NCI-H2107 (cell line): ENCODE data around the gene TMEM250.
"Not testable (repeated sequence)": the region's sequence is repeated elsewhere in the genome, so short reads cannot be mapped to it uniquely, and the experiment has no call there.

Source experiments
- DNase-seq: peaks from one replicate; lab custom pipeline; 2025; lab: John Stamatoyannopoulos, UW

TMEM250 gene

DNA sequence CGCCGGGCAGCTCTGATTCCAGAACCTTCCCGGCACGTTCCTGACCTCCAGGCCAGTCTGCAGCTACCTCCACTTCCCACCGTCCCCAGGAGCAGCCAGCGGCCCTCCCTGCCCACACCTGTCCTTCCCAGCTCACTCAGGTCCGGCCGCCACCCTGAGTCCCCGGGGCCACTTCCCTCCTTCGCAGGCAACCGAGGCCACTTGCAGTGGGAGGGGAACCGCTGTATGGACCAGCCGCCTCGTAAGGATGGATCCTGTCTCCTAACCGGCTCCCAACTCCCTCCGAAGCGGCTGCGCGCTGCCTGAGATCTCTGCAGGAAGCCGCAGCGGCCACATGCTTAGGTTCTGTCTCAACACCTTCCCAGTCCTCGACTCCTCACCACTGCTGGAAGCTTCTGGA, 7.5 kb downstream of the TMEM250 start:
- no peak for DNase-seq

DNA sequence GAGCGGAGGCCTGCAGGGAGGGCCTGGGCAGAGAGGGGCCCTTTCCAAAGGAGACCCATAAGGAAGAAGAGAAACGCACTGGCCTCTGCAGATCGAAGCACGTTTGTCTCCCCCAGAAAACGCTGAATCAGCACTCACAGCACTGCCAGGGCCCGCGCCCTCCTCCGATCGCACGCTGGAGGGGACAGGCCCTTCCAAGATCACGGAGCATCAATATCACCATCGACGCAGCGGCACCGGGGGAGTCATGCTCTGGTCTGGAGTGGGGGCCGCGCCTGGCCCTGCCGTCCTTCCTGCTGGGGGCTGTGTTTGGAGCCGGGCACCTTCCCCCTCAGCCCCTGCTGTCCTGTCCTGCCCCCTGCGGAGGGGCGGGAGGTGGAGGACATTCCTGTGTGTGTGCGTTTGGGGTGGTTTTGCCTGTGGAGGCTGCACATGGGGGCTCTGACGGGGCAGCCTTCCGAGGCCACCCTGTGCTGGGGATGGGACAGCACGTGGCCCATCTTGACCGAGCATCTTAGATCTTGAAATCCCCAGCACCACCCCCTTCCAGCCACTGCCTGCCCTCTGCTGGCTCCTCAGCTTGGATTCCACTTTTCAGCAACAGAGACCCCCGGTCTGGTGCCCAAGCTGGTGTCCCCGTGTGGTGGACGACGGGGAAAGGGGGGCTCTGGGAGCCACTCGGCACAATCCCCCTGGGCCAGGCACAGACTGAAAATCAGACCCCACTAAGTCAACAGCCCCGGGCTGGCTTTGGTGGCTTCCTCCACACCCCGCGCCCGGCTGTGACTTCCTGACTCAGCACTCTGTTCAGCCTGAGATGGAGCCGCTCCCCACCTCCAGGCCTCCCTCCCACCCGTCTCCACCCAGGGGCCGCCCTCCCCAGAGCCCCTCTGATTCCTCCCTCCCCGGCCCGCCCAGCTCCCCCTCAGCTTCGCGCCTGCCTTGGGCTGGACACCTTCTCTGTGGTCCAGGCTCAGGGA, 8.3 kb downstream of the TMEM250 start:
- no peak for DNase-seq

DNA sequence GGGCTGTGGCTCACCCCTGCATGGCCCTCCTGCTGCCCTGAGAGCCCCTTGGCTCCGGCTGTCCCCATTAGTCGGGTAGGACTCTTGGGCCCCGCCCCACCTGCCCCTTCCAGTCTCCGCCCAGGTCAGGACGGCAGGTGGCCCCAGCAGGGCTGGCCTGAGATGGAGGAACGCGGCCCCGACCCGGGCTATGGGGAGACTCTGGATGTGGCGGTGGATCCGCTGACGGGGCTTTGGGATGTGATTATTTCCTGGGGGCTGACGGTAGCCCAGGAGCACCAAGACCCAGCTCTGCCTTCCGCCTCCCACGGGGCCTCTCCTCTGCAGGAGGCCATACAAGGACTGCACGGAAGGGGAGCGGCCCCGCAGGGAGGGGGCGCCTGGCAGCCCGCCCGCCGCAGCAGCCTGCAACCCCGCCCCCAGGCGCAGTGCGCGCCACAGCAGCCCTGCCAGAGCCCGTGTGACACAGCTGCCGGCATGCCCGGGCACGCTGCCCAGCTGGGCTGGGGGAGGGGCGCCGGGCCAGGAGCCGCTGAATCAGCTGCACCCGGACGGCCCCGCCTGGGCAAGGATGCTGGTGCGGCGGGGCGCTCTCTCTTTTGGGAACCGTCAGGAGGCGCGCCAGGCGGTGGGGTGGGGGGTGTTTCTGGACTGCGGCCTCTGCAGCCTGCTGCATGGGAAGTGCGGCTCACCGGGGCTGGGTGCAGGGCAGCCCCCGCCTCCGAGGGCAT, 9.2 kb downstream of the TMEM250 start:
- peak; percentile 92 for DNase-seq

DNA sequence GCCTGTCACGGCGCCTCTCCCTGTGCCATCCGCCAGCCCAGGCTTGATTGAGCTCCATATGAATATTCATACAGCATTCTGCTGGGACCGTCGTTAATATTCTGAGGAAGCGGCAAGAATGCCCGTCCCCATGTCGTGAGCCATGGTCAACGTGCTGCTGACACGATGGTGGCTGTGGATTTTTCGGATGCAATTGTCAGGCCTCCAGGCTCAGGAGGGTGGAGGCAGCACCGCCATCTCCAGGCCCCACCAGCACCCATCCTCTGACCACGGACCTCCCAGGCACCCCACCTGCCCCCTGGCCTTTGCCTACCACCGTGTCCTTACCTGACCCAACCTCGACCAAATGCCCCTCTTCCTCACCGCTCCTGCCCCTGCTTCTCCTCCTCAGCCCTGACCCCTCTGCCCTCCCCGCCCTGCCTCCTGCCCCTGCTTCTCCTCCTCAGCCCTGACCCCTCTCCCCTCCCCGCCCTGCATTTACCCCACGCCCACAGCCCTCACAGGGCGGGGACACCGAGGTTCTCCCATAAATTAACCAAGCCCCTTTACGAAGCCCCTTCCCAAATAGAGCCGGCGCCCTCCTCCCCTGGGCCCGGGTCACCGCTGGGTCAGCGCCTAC, 9.9 kb downstream of the TMEM250 start:
- no peak for DNase-seq

DNA sequence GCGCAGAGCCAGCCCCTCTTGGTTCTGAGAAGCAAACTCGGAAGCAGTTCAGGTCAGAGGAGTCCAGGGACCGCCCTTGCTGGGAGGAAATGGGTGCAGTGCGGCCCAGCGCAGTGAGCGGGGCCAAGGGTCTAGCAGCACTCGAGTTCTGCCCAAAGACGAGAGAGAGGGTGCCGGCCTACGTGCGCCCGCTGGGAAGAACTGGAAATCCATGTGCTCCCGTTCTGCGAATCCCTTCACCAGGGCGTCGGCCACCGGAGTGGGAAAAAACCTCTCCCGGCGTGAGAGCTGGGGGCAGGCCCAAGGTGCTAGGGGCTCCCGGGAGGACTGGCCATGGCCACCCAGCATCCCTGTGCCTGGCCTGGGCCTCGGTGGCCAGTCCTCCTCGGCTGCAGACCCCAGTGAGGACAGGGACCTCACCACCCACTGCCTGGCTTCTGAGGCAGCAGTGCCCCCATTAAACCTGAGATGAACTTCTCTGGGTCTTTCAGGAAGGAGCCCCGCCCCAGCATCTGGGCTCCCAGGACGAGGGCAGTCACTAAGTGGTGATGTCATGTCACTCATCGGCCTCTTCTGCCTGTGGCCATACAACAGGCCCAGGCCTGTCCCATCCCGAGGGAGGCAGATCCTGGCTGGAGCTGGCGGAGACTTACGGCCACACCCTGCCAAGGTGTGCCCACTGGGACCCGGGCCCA, 10.6 kb downstream of the TMEM250 start:
- peak; percentile 60 for DNase-seq

DNA sequence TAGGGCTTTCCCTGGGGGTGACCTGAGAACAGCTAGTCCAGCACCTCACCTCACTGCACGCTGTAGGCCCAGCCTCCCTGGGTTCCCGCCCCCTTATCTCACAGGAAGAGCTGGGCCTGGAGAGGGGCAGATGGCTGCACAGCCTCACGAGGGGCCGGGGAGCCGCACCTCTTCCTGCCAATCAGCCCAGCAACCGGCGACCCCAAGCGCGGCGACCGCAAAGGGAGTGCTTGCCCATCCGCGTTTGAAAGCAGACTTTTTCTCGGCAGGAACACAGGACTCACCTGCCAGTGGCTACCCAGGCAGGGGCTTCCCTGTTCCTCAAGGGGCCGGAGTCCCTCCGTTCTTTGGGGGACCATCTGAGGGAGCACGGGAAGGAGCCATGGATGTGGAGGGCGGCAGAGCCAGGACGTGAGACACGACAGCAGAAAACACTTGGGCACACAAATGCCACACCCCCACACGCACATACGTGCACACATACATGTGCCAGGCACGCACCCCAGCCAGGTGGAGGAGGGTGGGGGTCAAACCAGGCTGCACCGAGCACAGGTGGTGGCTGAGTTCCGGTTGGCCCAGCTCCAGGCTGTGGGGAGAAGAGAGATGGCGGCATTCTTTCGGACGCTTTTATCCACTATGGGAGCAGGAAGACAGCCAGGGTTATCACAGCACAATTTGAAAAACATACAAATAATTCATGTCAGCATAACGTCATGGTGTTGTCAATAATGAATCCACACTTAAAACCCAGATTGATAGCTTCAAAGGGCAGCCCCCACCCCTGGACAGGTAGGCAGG, 11.3 kb downstream of the TMEM250 start:
- no peak for DNase-seq

DNA sequence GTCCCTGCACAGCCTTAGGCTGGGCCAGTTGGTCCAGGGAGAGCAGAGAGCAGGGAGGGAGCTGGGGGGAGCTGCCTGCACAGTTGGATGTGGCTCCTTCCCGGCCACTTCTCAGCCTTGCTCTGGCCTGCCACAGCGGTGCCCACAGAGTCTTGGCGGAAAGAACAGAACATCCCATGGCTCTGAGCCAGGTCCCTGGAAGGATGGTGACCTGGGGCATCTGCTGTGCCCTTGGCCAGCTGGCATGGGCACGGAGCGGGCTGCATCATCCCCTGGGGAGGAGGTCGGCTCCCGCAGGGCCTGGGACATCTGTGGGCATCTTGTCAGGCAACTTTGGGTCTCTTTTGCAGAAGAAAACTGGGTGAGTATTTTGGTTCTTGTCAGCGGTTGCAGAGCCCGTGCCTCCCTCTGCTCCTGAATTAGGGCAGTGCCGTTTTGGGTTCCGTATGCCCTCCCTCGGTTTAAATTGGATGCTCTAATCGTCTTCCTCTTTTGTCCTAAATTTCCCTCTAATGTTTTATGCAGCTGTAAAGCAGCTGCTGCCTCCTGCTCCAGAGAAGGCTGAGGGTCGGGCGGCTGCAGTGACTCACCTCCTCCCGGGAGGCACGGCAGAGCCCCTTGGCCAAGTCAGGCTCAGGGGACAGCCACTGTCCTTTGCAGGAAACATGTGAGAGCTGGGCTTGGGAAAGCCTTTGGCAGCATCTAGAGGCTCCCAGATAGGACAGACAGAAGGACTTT, 13.1 kb downstream of the TMEM250 start:
- DNase-seq: no peak

DNA sequence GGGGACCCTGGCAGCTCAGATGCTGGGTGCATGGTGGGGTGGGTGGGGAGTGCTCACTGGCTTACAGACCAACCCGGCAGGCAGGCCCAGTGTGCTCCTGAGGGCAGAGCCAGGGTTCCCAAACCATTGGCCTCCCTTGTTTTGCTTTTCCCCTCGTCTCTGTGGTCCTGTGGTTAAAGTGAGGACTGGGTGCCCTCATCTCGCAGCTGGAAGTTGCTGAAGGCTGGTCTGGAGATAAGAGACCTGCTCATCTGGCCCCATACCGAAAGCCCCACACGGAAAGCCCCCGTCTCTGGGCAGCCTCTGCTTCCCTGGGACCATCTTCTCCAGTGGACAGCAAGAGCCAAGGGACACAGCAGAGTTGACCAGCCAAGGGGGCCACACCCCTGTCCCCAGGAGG, 13.8 kb downstream of the TMEM250 start:
- DNase-seq: no peak

DNA sequence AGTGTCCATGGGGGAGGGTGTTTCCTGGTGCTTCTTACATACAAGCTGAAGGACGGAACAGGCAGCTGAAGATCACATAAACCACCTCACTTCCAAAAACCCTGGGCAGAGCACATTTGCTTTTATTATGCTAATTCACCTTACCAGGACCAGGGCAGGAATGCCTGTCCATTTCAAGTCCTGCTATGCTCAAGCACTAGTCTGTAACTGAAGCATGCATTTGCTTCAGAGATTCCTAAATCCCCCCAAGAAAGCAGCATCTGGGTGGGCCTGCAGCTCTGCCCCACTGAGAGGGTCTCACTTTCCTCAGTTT, 14.2 kb downstream of the TMEM250 start:
- no peak for DNase-seq

DNA sequence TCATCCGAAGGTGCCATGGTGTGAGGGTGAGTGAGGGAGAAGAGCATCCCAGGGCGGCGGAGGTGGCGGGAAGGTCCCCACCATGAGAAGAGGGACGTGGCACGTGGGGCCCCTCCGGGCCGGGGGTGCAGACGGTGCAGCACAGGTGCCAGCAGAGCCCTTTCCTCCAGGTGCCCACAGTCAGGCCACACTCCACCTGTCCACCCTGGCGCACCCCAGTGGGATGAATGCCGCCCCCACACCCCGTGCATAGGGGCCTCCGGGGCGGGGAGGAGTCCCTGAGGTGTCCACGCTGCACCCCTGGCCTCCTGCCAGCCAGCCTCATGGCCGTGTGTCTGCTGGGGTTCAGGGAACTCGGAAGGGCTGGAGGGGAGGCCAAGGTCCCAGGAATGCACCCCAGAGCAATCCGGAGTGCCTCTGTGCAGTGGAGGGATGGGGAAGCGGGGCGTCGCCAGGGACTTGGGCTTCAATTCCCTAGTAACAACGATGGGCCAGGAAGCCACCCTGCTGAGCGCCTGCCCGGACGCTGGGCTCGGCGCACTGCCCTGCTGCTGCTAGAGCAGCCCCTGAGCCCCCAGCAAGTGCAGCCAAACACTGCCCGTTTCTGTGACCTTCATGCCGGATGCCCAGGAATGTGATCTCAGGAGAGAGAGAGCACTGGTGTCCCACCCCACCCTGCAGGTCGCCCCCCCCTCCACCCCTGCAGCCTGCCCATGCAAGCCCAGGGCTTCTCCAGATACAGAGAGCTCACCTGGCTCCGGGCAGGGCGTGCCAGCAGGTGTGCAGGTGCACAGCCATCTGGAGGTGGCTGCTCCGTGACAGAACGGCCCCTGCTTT, 14.8 kb downstream of the TMEM250 start:
- DNase-seq: peak; percentile 69

DNA sequence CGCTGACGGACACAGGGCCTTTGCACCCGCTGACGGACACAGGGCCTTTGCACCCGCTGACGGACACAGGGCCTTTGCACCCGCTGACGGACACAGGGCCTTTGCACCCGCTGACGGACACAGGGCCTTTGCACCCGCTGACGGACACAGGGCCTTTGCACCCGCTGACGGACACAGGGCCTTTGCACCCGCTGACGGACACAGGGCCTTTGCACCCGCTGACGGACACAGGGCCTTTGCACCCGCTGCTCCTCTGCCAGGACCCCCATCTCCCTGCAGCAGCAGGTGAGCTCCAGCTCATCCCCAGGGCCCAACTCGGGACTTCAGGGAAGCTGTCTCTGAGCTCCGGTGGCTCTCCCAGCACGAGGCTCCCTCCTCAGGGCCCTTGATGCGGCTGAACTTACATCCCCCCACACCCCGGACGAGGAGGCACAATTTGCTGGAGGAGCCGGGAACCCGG, 17.0 kb downstream of the TMEM250 start:
- not testable (repeated sequence) for DNase-seq

DNA sequence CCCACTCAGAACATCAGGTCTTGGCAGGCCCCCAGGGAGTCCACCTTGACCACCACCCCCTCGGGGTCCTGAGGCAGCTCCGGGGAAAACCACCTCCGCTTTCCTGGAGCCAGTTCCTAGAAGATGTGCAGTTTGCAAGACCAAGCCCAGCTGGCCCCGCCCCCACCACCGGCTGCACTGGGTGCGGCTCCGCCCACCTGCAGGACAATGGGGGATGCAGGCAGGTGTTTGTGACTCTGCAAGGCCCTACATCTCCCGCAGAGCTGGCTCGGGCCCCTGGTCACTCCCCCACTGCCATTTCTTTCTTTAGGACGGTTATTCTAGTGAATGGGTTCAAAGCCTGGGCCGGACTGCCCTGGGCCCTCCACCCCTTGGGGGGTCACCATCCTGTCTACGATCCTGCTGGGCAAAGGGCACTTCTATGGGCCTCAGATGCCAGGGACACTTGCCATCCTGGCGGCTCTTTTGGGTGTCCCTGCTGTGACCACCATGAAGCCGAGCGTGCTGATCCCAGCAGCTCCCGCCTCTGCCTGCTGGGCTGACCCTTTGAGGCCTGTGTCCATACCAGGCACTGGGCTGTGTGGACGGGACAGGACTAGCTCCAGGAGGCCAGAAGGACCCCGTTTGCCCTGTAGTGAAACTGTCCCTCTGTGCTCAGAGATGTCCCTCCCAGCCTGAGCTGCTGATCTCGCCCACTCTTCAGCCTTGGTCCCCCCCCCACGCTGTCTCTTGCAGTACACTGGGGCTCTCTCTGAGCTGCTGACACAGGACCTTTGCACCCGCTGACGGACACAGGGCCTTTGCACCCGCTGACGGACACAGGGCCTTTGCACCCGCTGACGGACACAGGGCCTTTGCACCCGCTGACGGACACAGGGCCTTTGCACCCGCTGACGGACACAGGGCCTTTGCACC, 17.7 kb downstream of the TMEM250 start:
- DNase-seq: peak; percentile 57

DNA sequence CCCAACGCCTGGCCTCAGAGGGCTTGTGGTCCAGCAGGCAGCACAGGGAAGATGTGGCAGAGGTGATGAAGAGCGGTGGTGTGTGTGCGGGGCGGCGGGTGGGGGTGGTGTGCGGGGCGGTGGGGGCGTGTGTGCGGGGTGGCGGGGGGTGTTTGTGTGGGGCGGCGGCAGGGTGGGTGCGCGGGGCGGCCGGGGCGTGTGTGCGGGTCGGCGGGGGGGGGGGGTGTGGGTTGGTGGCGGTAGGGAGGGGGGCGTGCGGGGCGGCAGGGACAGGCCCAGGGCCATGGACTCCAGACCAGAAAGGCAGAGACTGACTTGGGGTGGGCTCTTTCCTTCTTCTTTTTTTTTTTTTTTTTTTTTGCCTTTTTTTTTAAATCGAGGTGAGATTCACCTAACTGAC, 19.1 kb downstream of the TMEM250 start:
- no peak for DNase-seq

DNA sequence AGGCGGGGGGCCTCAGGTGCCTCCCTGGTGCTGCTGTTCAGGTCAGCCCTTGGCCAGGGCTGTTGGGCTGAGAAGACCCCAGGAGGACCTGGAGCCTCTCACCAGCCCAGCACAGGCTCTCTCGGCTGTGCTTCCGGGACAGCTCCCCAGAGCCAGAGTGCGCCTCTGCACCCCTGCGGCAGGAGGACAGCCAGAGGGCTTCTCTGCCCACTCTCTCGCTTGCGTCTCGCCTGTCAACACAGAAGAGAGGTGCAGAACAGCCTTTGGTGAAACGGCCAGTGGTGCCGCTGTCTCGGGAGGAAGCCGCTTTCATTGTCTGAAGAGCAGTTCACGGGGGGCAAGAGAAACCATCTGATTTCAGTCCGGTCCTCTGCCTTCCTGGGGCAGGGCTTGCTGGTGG, 19.8 kb downstream of the TMEM250 start:
- DNase-seq: no peak

DNA sequence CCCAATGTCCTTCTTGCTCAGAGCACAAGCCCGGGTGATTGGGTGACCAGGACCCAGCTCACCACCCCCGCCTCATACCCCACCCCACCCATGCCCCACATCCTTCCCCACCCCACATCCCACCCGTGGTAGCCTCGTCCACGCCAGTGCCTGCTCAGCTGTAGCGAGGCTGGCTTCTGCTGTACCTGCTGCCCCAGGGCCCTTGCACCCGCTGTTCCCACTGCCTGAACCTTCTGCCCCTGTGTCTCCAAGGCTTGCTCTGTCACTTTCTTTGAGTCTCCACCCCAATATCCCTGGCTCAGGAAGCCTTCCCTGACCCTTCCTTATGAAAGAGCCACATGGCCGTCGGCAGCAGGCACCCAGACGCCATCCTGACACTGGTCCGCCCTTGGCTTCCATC, 20.5 kb downstream of the TMEM250 start:
- no peak for DNase-seq

DNA sequence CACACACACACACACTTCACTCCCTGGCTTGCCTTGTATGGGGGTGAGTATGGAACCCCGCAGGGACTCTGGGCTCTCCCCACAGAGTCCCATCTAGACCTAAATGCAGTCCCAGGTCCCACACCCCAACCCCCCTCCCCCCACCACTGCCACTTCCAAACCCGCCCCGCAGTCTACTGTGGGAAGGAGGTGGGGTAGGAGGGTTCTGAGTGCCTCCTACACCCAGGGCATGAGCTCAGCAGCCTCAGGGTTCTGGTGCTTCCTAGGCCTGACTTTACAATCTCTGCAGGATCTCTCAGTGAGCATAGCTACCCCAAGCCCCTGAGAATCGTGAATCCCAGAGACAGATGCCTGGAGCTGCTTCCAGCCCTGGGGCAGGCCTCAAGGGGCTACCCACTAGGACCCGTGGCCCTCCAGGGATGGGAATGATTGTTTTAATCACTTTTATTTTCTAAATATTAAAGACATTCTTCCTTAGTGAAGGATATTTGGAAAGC, 22.1 kb downstream of the TMEM250 start:
- DNase-seq: no peak

DNA sequence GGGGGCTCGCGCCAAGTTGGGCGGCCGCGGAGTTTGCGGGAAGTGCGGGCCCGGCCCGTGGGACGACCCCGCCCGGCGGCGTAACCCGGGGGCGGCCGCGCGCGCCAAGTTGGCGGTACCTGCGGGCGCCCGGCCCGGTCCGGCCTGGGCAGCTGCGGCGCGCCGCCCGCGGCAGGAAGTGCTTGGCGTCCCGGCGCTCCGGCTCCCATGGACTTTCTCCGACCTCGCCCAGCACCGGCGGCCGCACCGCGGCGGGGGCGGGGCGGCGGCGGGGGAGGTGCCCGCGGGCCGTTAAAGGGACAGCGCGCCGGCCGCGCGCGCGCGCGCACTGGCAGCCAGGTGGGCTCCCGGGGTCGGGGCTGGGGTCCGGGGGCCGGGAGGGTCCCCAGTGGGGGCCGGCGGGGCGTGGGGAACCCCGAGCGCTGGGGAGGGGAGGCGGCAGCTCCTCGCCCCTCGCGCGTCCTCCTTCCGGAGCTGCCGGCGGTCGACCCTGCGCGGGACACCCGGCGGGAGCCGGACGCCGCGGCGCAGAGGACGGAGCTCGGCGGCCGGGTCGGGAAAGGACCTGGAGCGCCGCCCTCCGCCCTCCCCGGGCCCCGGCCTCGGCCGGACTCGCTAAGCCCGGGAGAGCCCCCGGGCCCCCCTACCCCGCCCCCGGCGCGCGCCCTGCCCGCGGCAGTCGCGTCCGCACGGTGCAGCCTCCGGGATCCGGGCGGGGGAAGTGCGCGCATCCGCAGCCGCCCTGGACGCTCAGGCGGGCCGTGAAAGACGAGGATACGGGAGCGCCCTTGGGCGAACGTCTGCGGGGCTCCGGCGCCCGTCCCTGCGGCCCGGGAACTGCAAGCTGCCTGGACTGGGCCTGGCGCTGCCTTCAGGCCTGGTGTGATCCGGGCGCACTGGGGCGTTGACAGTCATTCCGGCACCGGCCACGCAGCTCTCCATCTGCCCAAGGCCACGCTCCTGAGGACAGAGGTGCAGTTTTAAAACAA, 23.3 kb downstream of the TMEM250 start, which contains the start of gene NACC2:
NACC2 (minus strand) TSS at position 220 of the 989 bp plus-strand sequence. CDS start 44,768 bp downstream, outside the sequence.
- no peak for DNase-seq
